ENCODE results near the gene STK32C. TPM values are rescaled to one million over a fixed set of nuclear protein-coding genes. Genes with fewer than 3 reads are reported as not detected.
"Not testable (repeated sequence)": the region's sequence is repeated elsewhere in the genome, so short reads cannot be mapped to it uniquely, and the experiment has no call there.

Gene STK32C
- total RNA-seq, 1 experiment from 2014 or later, result 9.3 TPM

DNA sequence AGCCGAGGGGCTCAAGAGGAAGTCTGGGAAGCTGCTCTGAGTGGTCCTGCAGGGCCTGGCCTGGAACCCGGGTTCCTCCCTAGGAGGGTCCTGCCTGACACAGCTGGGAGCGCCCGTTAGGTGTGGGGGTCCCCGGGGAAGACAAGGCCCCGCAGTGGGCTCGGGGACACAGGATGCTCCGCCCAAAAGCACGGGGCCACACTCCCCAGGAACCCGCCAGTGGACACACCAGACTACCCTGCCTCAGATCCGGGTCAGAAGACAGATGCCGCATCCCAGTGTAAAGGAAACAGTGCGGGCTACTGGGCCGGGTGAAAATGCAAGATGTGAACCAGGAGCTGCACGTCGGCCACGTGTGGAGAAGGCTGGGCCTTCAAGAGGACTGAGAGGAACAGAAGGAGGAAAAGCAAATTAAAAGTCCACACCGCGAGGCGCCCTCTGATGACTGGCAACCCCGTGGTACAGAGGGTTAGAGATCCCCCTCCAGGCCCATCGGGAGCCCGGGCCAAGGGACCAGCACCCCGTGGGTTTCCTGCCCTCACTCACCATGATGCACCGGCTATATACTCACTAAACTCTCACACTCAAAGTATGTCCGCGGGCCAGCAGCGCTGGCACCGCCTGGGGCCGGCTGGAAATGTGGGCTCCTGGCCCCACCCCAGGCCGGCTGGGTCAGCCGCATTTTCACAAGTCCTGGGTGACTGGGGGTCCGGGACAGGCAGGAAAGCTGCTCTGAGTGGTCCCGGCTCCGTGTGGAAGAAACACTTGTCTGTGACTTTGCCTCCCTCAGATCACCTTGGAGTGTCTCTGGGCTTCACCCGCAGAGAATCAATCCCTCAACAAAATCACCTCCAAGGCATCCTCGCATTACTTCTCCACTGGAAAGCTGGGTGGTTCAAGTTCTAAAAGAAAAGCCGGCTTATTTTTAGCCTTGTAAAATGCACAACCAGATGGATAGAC is 6.1 kb downstream of the STK32C start:
- no peak for DNase-seq (ENCODE audit: low read depth)

DNA sequence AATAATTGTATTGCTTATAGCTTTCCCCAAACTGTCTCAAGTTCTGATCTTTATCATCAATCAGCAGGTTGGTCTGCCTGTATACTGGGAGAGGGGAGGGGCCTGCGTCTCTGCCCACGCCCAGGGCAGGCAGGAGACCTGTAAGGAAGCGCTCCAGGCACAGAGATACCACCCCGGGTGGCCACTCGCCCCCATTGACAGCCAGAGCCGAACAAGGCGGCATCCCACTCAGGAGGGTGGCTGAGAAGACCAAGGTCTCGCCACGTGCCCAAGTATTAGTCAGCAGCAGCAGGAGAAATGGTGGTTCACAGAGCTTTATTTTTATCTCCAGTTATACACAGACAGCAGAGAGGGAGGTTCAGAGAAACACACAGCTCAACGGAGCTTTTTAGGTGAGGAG is 7.2 kb downstream of the STK32C start:
- DNase-seq (ENCODE audit: low read depth), result no peak

DNA sequence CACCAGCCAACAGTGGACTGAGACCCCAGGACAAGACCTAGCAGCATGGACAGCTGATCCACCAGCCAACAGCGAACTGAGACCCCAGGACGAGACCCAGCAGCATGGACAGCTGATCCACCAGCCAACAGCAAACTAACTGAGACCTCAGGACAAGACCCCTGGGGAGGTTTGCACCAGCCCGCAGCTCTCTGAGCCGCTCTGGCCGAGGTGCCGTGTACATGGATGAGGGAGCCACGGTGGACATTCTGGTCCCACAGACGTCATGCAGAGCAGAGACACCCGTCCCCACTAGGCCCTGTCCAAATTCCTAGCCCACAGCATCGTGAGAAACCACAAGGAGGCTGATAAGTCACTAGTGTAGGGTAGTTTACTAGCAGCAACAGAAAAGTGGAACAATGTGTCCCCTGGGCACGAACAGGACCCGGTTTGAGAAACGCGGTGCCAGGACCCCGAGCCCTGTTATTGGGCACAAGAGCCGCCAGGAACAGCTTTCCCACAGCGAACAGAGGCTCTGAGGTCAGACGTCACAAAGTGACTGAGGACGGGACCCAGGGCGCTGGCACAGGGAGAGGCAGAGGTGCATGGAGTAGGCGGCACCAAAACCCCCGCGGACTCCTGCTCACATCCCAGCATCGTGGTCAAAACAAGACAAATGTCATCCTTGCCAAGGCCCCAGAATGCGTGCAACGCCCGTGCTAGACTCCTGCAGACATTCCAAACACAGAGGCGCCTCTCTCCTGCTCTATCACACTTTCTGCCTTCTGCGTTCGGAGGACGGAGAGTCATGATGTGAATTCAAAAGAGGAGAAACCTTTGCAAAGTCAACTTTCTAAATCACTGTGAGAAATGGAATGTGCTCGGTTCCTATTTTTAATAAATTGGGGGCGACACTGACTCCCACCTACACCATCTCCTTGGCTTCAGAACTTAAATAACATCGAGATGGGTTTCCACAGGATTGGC is 8.1 kb downstream of the STK32C start:
- no peak for DNase-seq (ENCODE audit: low read depth)

GRCh38 chr10:132298038-132298881 is 9.5 kb downstream of the STK32C start:
- no peak for DNase-seq (ENCODE audit: low read depth)

GRCh38 chr10:132297526-132297925 is 10.2 kb downstream of the STK32C start:
- DNase-seq (ENCODE audit: low read depth), result no peak

DNA sequence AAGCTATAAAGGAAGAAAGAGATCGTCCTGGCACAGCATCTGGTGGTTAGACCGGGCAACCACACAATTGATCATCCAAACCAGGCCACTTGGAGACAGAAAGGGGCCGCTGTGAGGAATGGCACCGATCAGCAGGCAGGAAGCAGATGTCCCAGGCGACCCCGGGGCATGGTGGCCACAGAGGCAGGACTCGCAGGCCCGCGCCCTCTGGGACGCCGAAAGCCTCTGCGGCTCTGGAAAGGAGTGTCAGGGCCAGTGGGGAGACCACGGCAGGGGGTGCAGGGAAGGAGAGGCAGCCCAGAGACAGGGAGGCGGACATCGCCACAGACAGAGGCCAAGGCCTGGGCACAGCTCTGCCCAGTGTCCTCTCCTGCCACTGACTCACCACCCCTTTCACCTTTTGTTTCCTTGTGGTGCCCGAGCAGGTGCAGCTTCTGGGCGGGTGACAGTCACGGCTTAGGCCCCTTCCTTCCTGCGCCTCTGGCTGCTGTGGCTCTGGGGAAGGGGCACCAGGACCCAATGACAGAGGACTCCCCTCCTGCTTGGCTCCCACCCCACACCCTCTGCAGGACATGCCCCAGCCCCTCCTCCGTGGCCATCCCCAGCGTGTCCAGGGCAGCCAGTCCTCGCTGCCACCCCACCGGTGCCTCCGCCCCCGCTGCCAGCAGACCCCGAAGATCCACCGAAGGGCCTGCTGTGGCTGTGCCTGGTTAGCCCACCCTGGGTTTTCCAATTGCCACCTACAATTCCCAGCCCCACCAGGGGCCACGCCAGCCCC is 10.9 kb downstream of the STK32C start:
- DNase-seq (ENCODE audit: low read depth), result no peak

DNA sequence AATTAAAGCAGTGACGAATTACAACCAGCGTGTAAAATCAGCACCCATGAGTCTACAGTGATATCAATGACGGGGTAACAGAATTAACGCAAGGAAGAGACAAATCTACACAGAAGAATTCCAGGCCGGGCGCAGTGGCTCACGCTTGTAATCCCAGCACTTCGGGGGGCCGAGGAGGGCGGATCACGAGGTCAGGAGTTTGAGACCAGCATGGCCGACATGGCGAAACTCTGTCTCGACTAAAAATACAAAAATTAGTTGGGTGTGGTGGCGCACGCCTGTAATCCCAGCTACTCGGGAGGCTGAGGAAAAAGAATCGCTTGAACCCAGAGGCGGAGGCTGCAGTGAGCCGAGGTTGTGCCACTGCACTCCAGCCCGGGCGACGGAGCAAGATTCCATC is 12.3 kb downstream of the STK32C start:
- not testable (repeated sequence) for DNase-seq (ENCODE audit: low read depth)

DNA sequence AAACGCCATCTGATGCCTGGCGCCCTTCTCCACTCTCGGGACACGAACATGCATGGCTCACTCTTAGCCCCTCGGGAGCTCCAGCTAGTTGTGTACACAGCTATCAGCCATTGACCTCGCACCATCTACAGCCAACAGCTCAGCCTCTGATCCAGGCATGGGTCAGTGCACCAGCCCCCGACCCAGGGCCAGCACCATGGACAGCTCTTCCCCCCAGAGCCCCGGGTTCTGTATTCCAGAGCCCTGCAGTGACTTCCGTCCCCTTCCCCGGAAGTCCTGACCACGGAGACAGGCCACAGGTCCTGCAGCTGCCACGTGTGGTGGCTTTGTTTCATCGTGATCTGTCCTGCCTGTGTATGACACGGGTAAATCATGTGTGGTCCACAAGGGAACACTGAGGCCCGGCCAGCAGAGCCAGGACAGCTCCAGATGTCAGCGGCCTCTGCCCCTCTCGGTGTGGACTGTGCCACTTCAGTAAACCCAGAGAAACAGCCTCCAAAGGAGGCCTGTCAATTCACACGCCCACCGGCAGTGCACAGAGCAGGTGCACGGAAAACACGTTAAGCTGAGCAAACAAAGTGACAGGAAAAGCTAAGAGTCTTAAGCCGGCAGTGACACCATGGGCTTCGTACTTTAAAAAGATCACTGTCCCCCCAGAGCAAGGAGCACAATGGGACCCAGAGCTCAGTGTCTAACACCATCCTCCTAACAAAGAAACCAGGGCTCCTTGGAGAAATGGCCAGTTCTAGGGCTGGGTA is 13.0 kb downstream of the STK32C start:
- no peak for DNase-seq (ENCODE audit: low read depth)

- no peak for DNase-seq (ENCODE audit: low read depth)
Observed at GRCh38 chr10:132293813-132294520, 13.8 kb downstream of the STK32C start.

DNA sequence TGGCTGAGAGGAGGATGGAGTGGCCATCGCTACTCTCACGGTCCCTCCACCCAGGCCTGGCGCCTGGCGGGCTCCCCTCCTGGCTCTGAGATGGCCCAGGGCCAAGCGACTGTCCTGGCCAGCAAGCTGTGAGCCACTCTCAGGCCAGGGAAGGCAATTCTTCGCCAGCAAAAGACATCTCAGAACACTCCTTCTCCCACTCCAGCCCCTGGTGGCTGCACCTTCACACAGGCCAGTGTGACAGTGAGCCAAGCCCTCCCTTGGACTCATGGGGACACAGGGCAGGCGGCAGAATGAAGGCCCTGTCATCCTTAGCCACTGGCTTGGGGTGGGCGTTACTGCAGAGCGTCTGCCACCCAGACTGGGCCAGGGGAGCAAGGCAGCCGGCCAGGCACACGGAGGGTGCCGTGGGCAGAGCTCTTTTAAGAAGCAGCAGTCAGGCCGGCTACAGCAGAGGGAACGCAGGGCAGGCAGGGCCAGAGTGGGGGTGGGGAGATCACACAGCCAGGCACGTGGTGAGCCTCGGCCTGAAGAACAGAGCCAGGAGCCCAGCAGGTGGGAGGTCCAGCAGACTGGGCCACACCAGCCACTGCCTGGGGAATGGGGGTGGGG is 14.4 kb downstream of the STK32C start:
- no peak for DNase-seq (ENCODE audit: low read depth)

DNA sequence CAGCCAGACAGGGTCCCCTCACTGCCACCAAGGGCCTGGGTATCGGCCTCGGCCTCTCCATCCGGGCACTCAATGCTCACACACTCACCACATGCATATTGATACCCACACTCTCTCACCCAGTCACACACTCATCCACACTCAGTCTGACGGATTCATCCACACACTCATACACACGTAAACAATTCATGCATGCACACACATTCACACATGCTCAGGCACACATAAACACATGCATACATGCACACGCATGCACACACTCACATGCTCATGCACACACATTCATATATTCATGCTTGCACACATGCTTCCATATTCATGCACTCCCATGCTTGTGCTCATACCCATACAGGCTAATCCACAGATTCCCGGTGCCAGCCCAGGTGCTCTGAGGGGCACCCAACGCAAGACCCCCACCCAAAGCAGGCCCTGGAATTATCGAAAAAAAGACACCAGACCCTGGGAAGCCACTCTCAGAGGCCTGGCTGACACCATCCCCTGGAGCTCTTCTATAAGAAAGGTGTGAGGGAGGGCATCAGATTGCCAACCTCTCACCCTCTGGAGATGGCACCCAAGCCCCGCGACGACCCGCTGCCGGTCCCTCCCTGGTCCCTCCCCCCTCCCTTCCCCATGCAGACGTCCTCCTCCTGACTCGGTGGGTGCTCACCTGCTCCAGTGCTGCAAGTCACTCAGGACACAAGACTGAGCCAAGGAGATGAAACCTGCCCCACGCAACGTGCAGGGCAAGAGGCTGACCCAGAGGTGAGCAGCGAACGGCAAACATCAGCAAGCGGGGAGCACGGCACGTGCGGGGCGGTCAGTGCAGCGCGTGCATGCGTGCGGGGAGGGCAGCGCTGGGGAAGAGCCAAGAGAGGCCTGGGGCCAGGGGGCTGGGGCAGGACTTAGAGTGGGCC is 15.2 kb downstream of the STK32C start:
- DNase-seq (ENCODE audit: low read depth), result no peak

- DNase-seq (ENCODE audit: low read depth), result no peak
Observed at GRCh38 chr10:132291826-132292225, 15.9 kb downstream of the STK32C start.

DNA sequence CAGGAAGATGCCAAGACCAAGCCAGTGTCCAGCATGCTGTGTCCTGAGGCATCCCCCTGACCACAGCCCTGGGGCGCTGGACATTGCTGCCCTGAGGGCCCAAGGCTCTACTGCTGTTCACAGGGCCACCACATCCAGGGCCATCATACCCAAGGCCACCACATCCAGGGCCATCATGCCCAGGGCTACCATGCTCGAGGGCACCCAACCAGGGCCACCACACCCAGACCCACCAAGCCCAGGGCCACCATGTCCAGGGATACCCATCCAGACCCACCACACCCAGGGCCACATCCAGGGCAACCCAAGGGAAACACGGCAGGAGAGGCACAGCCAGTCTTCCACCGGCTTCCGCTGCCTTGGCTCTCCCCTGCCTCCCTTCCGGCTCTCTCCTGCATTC is 17.1 kb downstream of the STK32C start:
- DNase-seq (ENCODE audit: low read depth), result no peak

- no peak for DNase-seq (ENCODE audit: low read depth)
Observed at GRCh38 chr10:132289439-132289838, 18.3 kb downstream of the STK32C start.

DNA sequence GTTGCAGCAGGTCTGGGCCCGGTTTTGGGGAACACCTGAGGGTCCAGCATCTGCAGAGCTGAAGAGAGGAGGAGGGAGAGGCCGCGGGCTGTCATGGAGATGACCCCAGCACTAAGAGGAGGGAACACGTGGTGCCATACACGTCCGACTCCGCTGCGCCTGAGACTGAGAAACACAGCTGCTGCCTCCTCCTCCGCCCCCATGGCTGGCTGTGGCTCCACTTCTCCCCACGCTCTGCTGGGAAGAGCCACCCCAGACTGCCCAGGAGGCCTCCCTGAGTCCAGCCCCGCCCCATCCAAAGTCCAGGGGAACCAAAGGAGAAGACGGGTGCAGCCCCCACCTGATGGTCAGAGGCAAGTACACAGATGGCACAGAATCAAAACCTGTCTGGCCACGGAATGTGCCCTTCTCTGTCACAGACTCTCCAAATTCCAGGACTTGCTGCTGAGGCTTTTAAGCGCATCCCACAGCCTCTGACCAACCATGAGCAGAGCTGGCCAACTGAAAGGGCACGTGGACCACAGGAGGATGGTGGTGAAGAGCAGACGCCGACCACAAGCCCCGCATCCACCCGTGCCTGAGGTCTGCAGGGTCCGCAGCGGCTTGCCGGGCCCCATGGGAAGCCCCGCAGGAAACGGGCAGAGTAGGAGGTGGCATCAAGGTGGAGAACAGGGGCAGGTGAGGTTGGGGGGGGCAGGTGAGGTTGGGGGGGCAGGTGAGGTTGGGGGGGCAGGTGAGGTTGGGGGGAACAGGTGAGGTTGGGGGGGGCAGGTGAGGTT is 24.0 kb downstream of the STK32C start:
- DNase-seq (ENCODE audit: low read depth), result no peak

DNA sequence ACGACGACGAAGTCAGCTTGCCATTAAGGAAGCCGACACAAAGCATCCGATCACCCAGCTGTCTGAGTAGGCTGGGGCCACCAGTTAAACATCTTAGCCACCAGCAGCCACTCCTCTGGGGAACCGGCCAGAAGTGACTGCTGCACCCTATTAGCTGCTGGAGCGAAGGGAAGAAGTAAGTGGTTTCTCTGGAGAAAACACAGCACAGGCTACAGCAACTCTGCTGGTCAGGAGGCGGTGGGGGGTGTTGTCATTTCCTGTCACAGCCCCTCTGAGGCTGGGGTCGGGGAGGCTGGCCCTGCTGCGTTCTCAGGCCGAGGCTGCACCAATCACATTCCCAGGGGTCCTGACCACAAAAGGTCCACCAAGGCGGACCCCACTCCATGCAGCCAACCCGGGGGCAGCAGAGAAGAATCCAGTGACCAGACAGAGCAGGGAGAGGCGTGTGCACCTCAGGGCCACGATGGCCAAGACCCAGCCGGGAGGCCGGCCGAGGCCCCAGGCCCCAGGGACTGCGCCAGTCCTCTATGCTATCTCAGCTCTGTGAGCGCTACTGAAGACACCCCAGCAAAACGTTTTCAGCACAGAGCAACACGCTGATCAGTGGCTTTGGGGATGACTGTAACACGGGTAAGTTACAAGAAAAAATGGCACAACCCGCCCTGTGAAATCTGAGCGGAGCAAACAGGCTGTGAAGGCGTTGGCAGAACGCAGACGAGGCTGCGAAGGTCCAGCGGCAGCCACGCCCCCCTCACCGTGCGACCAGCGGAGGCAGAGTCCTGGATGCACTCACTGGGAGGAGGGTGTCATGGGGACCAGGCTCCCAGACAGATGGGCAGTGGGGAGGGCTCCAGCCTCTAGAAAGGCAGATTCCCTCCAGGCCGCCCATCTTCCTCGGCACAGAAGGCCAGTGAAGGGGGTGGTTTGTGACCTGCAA is 24.8 kb downstream of the STK32C start:
- DNase-seq (ENCODE audit: low read depth), result no peak
